HG02943 (cell line): Measurements from ENCODE around the gene IFT27.

Experiments used
- ATAC-seq: cut with Tn5 transposase; IDR thresholded peaks from one replicate; pipeline ENCODE4 v1.9.1; 2021; ENCODE audit warnings: mild to moderate bottlenecking, low read depth, moderate library complexity; ENCODE audit not compliant: unreplicated experiment

IFT27 gene

GRCh38 chr22:36729321-36729720 lies 46.6 kb downstream of the IFT27 start:
- no peak for ATAC-seq

GRCh38 chr22:36728505-36728904 lies 47.4 kb downstream of the IFT27 start:
- ATAC-seq, result no peak

- ATAC-seq, result no peak
Measured at GRCh38 chr22:36727927-36728488, 47.9 kb downstream of the IFT27 start.

- no peak for ATAC-seq
Measured at GRCh38 chr22:36727110-36727509, 48.8 kb downstream of the IFT27 start.

GRCh38 chr22:36726007-36726380 lies 49.9 kb downstream of the IFT27 start:
- no peak for ATAC-seq

GRCh38 chr22:36725366-36726006 lies 50.4 kb downstream of the IFT27 start:
- ATAC-seq, result no peak

GRCh38 chr22:36724836-36725235 lies 51.1 kb downstream of the IFT27 start:
- no peak for ATAC-seq

GRCh38 chr22:36722055-36722454 lies 53.9 kb downstream of the IFT27 start:
- no peak for ATAC-seq

GRCh38 chr22:36715647-36716046 lies 60.3 kb downstream of the IFT27 start:
- no peak for ATAC-seq

GRCh38 chr22:36714110-36714509 lies 61.8 kb downstream of the IFT27 start:
- no peak for ATAC-seq

GRCh38 chr22:36713436-36713835 lies 62.5 kb downstream of the IFT27 start:
- no peak for ATAC-seq
